Renal pelvis (tissue), 3 donors: ENCODE data around the gene TNFRSF18. TPM values are rescaled to one million over a fixed set of nuclear protein-coding genes. Genes with fewer than 3 reads are reported as not detected.

ENCODE experiments used
- polyA plus RNA-seq, 3 donors: library from polyadenylated mRNA; unstranded; fragments of 120-200 nt; gene quantifications; one replicate each; pipeline ENCODE4 v1.2.1, GENCODE V29; 2013; ENCODE audit not compliant: insufficient read length in 3 of 3

TNFRSF18 gene
- polyA plus RNA-seq, 3 donors = 0.75 to 1.2 (median 0.89) TPM

Other genes with a start within 250 kb of the TNFRSF18 start
- gene NOC2L, start 247.3 kb downstream of the TNFRSF18 start, polyA plus RNA-seq = 10 to 100 TPM; 65.5 to 71.9 (median 68.9) TPM
- gene KLHL17, start 246.0 kb downstream of the TNFRSF18 start, polyA plus RNA-seq = 10 to 100 TPM in 2 of 3 donors, 1 to 10 TPM in 1; 9.9 to 14.3 (median 13.6) TPM
- gene PLEKHN1, start 240.1 kb downstream of the TNFRSF18 start, polyA plus RNA-seq = under 1 TPM; 0.16 to 0.44 (median 0.26) TPM
- gene PERM1, start 224.5 kb downstream of the TNFRSF18 start, polyA plus RNA-seq = under 1 TPM; 0.13 to 0.57 (median 0.28) TPM
- gene HES4, start 206.5 kb downstream of the TNFRSF18 start, polyA plus RNA-seq = 10 to 100 TPM; 33.1 to 47.9 (median 43.2) TPM
- 10 to 100 TPM; 13.7 to 18.1 (median 16.5) TPM for gene ISG15, start 193.1 kb downstream of the TNFRSF18 start, polyA plus RNA-seq
- 100 to 1,000 TPM; 281 to 299 (median 289) TPM for gene AGRN, start 186.5 kb downstream of the TNFRSF18 start, polyA plus RNA-seq
- gene RNF223, start 132.3 kb downstream of the TNFRSF18 start, polyA plus RNA-seq = under 1 TPM; 0.56 to 0.88 (median 0.62) TPM
- gene C1orf159, start 90.5 kb downstream of the TNFRSF18 start, polyA plus RNA-seq = 10 to 100 TPM; 16.3 to 19.9 (median 18.2) TPM
- gene TTLL10, start 32.7 kb downstream of the TNFRSF18 start, polyA plus RNA-seq = 1 to 10 TPM in 2 of 3 donors, under 1 TPM in 1; 0.94 to 1.1 (median 1.1) TPM
- gene TNFRSF4, start 7.6 kb upstream of the TNFRSF18 start, polyA plus RNA-seq = 1 to 10 TPM; 1.5 to 2.7 (median 2.7) TPM
- gene SDF4, start 25.4 kb upstream of the TNFRSF18 start, polyA plus RNA-seq = 100 to 1,000 TPM; 134 to 147 (median 135) TPM
- gene B3GALT6, start 25.6 kb upstream of the TNFRSF18 start, polyA plus RNA-seq = 10 to 100 TPM; 22.3 to 27.1 (median 25.0) TPM
- 10 to 100 TPM; 13.8 to 18.4 (median 13.8) TPM for gene C1QTNF12, start 40.1 kb upstream of the TNFRSF18 start, polyA plus RNA-seq
- gene UBE2J2, start 67.3 kb upstream of the TNFRSF18 start, polyA plus RNA-seq = 10 to 100 TPM; 51.7 to 58.8 (median 54.6) TPM
- 1 to 10 TPM; 5.9 to 9.0 (median 7.6) TPM for gene SCNN1D, start 73.8 kb upstream of the TNFRSF18 start, polyA plus RNA-seq
- 10 to 100 TPM; 33.2 to 35.6 (median 33.5) TPM for gene ACAP3, start 101.3 kb upstream of the TNFRSF18 start, polyA plus RNA-seq
- 10 to 100 TPM in 2 of 3 donors, 1 to 10 TPM in 1; 8.8 to 11.7 (median 11.2) TPM for gene PUSL1, start 102.0 kb upstream of the TNFRSF18 start, polyA plus RNA-seq
- gene INTS11, start 118.1 kb upstream of the TNFRSF18 start, polyA plus RNA-seq = 100 to 1,000 TPM; 110 to 159 (median 153) TPM
- gene CPTP, start 118.2 kb upstream of the TNFRSF18 start, polyA plus RNA-seq = 10 to 100 TPM; 15.2 to 21.4 (median 19.0) TPM
- gene TAS1R3, start 124.7 kb upstream of the TNFRSF18 start, polyA plus RNA-seq = under 1 TPM; 0.39 to 0.57 (median 0.49) TPM
- 10 to 100 TPM; 39.7 to 47.5 (median 45.8) TPM for gene DVL1, start 142.8 kb upstream of the TNFRSF18 start, polyA plus RNA-seq
- 100 to 1,000 TPM; 193 to 231 (median 215) TPM for gene MXRA8, start 152.0 kb upstream of the TNFRSF18 start, polyA plus RNA-seq
- gene AURKAIP1, start 168.6 kb upstream of the TNFRSF18 start, polyA plus RNA-seq = 100 to 1,000 TPM in 1 of 3 donors, 10 to 100 TPM in 2; 78.1 to 110 (median 93.9) TPM
- 100 to 1,000 TPM; 218 to 373 (median 330) TPM for gene CCNL2, start 192.7 kb upstream of the TNFRSF18 start, polyA plus RNA-seq
- gene MRPL20, start 200.7 kb upstream of the TNFRSF18 start, polyA plus RNA-seq = 100 to 1,000 TPM; 116 to 128 (median 120) TPM
- 10 to 100 TPM in 2 of 3 donors, 1 to 10 TPM in 1; 9.0 to 15.7 (median 12.0) TPM for gene ANKRD65, start 214.7 kb upstream of the TNFRSF18 start, polyA plus RNA-seq
- 10 to 100 TPM; 61.7 to 76.0 (median 75.6) TPM for gene VWA1, start 229.1 kb upstream of the TNFRSF18 start, polyA plus RNA-seq
- 1 to 10 TPM; 2.8 to 5.1 (median 4.6) TPM for gene ATAD3C, start 243.1 kb upstream of the TNFRSF18 start, polyA plus RNA-seq